Esophagus muscularis mucosa (tissue), 4 donors: Measurements from ENCODE around the gene ITM2C.

ENCODE experiments used
- EP300 ChIP-seq: sonication (generic); formaldehyde crosslinking; IDR thresholded peaks from one replicate; pipeline ENCODE4 v1.6.1; 2017; ENCODE audit warnings: antibody characterized with exemption
- POLR2A ChIP-seq: fragments of 450-650 bp; IDR thresholded peaks from one replicate; pipeline ENCODE4 v1.6.1; 2017; ENCODE audit warnings: antibody characterized with exemption, moderate library complexity, mild to moderate bottlenecking, low read depth
- POLR2AphosphoS5 ChIP-seq, 2 donors: sonication (generic); formaldehyde crosslinking; IDR thresholded peaks; one replicate each; pipeline ENCODE4 v1.6.1; 2017; ENCODE audit warnings: antibody characterized with exemption in 2 of 2
- TF ChIP-seq, protein P1 (sequence below), 3 experiments: fragments of 200-600 bp in 2 of 3; fragments of 450-650 bp in 1 of 3; sonication (generic) in 2 of 3; IDR thresholded peaks; one replicate each; pipeline ENCODE4 v1.5.1; 2017 to 2019; ENCODE audit warnings: antibody characterized with exemption in 3 of 3, mild to moderate bottlenecking in 2 of 3, moderate library complexity in 1 of 3

DNA sequence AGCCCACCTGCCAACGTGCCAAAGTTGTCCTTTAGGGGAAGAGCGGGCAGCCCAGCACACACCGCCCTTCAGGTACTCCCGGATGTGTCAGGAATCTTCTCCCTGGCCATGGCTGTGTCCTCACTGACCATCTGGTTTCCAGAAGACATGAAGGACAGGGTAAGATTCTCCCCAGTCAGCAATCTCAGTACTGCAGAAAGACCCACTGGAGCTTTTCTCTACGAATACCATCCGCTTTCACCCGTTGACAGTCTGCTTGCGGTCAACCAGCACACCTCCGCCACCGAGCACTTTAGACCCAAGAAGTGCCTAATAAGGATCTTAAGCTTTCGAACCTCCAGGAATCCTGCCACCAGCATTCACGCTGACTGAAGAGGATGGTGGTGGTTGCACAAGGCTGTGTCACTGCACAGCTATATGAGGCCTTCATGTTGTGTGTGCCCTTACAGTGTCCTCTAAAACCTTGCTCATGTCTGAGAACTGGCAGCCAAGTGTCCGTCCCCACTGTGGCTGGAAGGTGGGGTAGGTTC lies 42.7 kb upstream of the ITM2C start:
- no peak for TF ChIP-seq POLR2AphosphoS5 (IDR thresholded peaks at IDR 0.05)
- TF ChIP-seq POLR2A, result no peak
- TF ChIP-seq, protein P1, sequence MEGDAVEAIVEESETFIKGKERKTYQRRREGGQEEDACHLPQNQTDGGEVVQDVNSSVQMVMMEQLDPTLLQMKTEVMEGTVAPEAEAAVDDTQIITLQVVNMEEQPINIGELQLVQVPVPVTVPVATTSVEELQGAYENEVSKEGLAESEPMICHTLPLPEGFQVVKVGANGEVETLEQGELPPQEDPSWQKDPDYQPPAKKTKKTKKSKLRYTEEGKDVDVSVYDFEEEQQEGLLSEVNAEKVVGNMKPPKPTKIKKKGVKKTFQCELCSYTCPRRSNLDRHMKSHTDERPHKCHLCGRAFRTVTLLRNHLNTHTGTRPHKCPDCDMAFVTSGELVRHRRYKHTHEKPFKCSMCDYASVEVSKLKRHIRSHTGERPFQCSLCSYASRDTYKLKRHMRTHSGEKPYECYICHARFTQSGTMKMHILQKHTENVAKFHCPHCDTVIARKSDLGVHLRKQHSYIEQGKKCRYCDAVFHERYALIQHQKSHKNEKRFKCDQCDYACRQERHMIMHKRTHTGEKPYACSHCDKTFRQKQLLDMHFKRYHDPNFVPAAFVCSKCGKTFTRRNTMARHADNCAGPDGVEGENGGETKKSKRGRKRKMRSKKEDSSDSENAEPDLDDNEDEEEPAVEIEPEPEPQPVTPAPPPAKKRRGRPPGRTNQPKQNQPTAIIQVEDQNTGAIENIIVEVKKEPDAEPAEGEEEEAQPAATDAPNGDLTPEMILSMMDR (IDR thresholded peaks at IDR 0.05), result no peak
- no peak for TF ChIP-seq EP300
